HepG2 (cell line): ENCODE results near the gene BMPR2. TPM values are rescaled to one million over a fixed set of nuclear protein-coding genes. Genes with fewer than 3 reads are reported as not detected.

ENCODE experiments used
- AGO2 ChIP-seq: fragments of 200-400 bp; formaldehyde crosslinking; optimal IDR thresholded peaks from 2 replicates; pipeline ENCODE3; 2017; ENCODE audit warnings: mild to moderate bottlenecking, low read depth, low read length, moderate library complexity
- GLI4 ChIP-seq: sonication (generic); formaldehyde crosslinking; IDR thresholded peaks from 2 replicates; pipeline ENCODE4 v1.5.1; 2020; ENCODE audit warnings: missing genetic modification reagents, mild to moderate bottlenecking, moderate library complexity, borderline replicate concordance
- NCOR1 ChIP-seq: fragments of 200-600 bp; sonication (generic); IDR thresholded peaks from 2 replicates; pipeline ENCODE4 v1.7.0; 2017; ENCODE audit warnings: antibody characterized with exemption, low read length, borderline replicate concordance
- NFE2L2 ChIP-seq: fragments of 150-350 bp; IDR thresholded peaks from 2 replicates; pipeline ENCODE4 v1.6.1; 2014; ENCODE audit warnings: low read length
- SP140L ChIP-seq: sonication (generic); formaldehyde crosslinking; IDR thresholded peaks from 2 replicates; pipeline ENCODE4 v1.4.0; 2020; ENCODE audit warnings: missing genetic modification reagents, borderline replicate concordance
- ZFP36 ChIP-seq: fragments of 150-350 bp; IDR thresholded peaks from 2 replicates; pipeline ENCODE4 v1.6.1; 2018; ENCODE audit warnings: borderline replicate concordance, low read length, low read depth; ENCODE audit not compliant: partially characterized antibody
- ZNF180 ChIP-seq: sonication (generic); formaldehyde crosslinking; IDR thresholded peaks from 2 replicates; pipeline ENCODE4 v1.4.0; 2020; ENCODE audit warnings: low read depth, missing genetic modification reagents, borderline replicate concordance
- ZNF24 ChIP-seq: fragments of 450-650 bp; IDR thresholded peaks from 2 replicates; pipeline ENCODE4 v1.6.1; 2017; ENCODE audit warnings: antibody characterized with exemption, mild to moderate bottlenecking
- ZNF326 ChIP-seq: sonication (generic); formaldehyde crosslinking; IDR thresholded peaks from 2 replicates; pipeline ENCODE4 v1.4.0; 2020; ENCODE audit warnings: missing genetic modification reagents, borderline replicate concordance
- ZNF598 ChIP-seq: sonication (generic); formaldehyde crosslinking; IDR thresholded peaks from 2 replicates; pipeline ENCODE4 v1.5.1; 2020; ENCODE audit warnings: mild to moderate bottlenecking, missing genetic modification reagents, borderline replicate concordance
- ZNF747 ChIP-seq: sonication (generic); formaldehyde crosslinking; IDR thresholded peaks from 2 replicates; pipeline ENCODE4 v1.8.1; 2023; ENCODE audit warnings: missing genetic modification reagents, mild to moderate bottlenecking, borderline replicate concordance
- ZNF775 ChIP-seq: sonication (generic); formaldehyde crosslinking; IDR thresholded peaks from 2 replicates; pipeline ENCODE4 v1.4.0; 2020; ENCODE audit warnings: missing genetic modification reagents, mild to moderate bottlenecking, moderate library complexity, borderline replicate concordance
- ZNF83 ChIP-seq: sonication (generic); formaldehyde crosslinking; IDR thresholded peaks from 2 replicates; pipeline ENCODE4 v1.4.0; 2020; ENCODE audit warnings: missing genetic modification reagents, mild to moderate bottlenecking, borderline replicate concordance
- polyA plus RNA-seq, 8 experiments: library from polyadenylated mRNA; depleted of rRNA in 3 of 8; stranded (reverse) in 7 of 8; unstranded in 1 of 8; fragments of >200 nt; fragmentation: Illumina TruSeq in 4 of 8; extraction: Trizol in 4 of 8; gene quantifications; 2 replicates each; pipeline versions ENCODE4 v1.2.1 to v1.2.3, GENCODE V29; 2011 to 2016; ENCODE audit warnings: low read depth in 4 of 8, missing spikeins in 1 of 8, mixed read lengths in 1 of 8; ENCODE audit not compliant: insufficient read depth in 1 of 8
- total RNA-seq, 5 experiments: library from RNA; depleted of rRNA; stranded (reverse); fragments of >200 nt; fragmentation: Illumina TruSeq; extraction: Trizol; gene quantifications; 2 replicates each; pipeline ENCODE4 v1.2.3, GENCODE V29; 2016; ENCODE audit warnings: low read depth in 1 of 5
- TF ChIP-seq, protein P1 (sequence below): sonication (generic); formaldehyde crosslinking; IDR thresholded peaks from 2 replicates; pipeline ENCODE4 v1.9.0; 2021; ENCODE audit warnings: missing genetic modification reagents, borderline replicate concordance
- TF ChIP-seq, protein P2 (sequence below): sonication (generic); formaldehyde crosslinking; IDR thresholded peaks from 2 replicates; pipeline ENCODE4 v1.8.1; 2022; ENCODE audit warnings: low read depth, mild to moderate bottlenecking, missing genetic modification reagents
- TF ChIP-seq, protein P3 (sequence below): sonication (generic); formaldehyde crosslinking; IDR thresholded peaks from 2 replicates; pipeline ENCODE4 v1.4.0; 2020; ENCODE audit warnings: missing genetic modification reagents; ENCODE audit errors: not compliant biosample characterization
- TF ChIP-seq, protein P4 (sequence below): IDR thresholded peaks from 2 replicates; pipeline ENCODE4 v1.6.1; 2012; ENCODE audit warnings: inconsistent platforms
- TF ChIP-seq, protein P5 (sequence below): sonication (generic); formaldehyde crosslinking; IDR thresholded peaks from 2 replicates; pipeline ENCODE4 v1.8.1; 2023; ENCODE audit warnings: mild to moderate bottlenecking, missing genetic modification reagents, borderline replicate concordance
- TF ChIP-seq, protein P6 (sequence below): sonication (generic); formaldehyde crosslinking; IDR thresholded peaks from 2 replicates; pipeline ENCODE4; 2020; ENCODE audit warnings: missing genetic modification reagents, mild to moderate bottlenecking, borderline replicate concordance

Gene BMPR2
- total and polyA plus RNA-seq, 2 of the 13 experiments (the other 11 are each of a cell fraction or from before 2014, with no cell fraction given) = 5.5 to 10.3 TPM

DNA sequence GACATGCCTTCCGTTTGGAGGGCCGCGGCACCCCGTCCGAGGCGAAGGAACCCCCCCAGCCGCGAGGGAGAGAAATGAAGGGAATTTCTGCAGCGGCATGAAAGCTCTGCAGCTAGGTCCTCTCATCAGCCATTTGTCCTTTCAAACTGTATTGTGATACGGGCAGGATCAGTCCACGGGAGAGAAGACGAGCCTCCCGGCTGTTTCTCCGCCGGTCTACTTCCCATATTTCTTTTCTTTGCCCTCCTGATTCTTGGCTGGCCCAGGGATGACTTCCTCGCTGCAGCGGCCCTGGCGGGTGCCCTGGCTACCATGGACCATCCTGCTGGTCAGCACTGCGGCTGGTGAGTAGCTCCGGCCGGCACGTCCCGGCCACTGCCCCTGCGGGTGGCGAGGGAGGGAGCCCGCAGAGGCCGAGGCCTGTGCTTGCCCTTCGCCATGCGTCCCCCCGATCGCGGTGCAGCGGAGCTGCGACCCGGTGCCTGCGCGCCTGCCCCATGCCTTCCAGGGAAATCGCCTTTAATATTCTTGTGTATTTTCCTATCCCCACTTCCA lies 1.2 kb downstream of the BMPR2 start (continued):
- no peak for TF ChIP-seq ZFP36
- TF ChIP-seq, protein P1, sequence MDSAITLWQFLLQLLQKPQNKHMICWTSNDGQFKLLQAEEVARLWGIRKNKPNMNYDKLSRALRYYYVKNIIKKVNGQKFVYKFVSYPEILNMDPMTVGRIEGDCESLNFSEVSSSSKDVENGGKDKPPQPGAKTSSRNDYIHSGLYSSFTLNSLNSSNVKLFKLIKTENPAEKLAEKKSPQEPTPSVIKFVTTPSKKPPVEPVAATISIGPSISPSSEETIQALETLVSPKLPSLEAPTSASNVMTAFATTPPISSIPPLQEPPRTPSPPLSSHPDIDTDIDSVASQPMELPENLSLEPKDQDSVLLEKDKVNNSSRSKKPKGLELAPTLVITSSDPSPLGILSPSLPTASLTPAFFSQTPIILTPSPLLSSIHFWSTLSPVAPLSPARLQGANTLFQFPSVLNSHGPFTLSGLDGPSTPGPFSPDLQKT (CRISPR knock-in tag) = no peak
- TF ChIP-seq, protein P2, sequence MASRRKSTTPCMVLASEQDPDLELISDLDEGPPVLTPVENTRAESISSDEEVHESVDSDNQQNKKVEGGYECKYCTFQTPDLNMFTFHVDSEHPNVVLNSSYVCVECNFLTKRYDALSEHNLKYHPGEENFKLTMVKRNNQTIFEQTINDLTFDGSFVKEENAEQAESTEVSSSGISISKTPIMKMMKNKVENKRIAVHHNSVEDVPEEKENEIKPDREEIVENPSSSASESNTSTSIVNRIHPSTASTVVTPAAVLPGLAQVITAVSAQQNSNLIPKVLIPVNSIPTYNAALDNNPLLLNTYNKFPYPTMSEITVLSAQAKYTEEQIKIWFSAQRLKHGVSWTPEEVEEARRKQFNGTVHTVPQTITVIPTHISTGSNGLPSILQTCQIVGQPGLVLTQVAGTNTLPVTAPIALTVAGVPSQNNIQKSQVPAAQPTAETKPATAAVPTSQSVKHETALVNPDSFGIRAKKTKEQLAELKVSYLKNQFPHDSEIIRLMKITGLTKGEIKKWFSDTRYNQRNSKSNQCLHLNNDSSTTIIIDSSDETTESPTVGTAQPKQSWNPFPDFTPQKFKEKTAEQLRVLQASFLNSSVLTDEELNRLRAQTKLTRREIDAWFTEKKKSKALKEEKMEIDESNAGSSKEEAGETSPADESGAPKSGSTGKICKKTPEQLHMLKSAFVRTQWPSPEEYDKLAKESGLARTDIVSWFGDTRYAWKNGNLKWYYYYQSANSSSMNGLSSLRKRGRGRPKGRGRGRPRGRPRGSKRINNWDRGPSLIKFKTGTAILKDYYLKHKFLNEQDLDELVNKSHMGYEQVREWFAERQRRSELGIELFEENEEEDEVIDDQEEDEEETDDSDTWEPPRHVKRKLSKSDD (CRISPR knock-in tag) = 0 out of 2 replicates have a peak, but pooled peaks have one; percentile 19
- no peak for TF ChIP-seq SP140L (CRISPR knock-in tag)
- TF ChIP-seq ZNF775 (CRISPR knock-in tag) = no peak
- TF ChIP-seq, protein P3, sequence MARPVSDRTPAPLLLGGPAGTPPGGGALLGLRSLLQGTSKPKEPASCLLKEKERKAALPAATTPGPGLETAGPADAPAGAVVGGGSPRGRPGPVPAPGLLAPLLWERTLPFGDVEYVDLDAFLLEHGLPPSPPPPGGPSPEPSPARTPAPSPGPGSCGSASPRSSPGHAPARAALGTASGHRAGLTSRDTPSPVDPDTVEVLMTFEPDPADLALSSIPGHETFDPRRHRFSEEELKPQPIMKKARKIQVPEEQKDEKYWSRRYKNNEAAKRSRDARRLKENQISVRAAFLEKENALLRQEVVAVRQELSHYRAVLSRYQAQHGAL (CRISPR knock-in tag) = no peak
- TF ChIP-seq, protein P4, sequence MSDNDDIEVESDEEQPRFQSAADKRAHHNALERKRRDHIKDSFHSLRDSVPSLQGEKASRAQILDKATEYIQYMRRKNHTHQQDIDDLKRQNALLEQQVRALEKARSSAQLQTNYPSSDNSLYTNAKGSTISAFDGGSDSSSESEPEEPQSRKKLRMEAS = peak; percentile 82
- no peak for TF ChIP-seq ZNF180 (CRISPR knock-in tag)
- no peak for TF ChIP-seq ZNF24
- no peak for TF ChIP-seq NFE2L2
- TF ChIP-seq, protein P5, sequence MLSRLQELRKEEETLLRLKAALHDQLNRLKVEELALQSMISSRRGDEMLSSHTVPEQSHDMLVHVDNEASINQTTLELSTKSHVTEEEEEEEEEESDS (CRISPR knock-in tag) = no peak
- no peak for TF ChIP-seq ZNF747 (CRISPR knock-in tag)
- no peak for TF ChIP-seq NCOR1
- peak; percentile 49 for TF ChIP-seq AGO2
- no peak for TF ChIP-seq GLI4 (CRISPR knock-in tag)
- TF ChIP-seq ZNF326 (CRISPR knock-in tag) = no peak
- no peak for TF ChIP-seq ZNF83 (CRISPR knock-in tag)
- TF ChIP-seq, protein P6, sequence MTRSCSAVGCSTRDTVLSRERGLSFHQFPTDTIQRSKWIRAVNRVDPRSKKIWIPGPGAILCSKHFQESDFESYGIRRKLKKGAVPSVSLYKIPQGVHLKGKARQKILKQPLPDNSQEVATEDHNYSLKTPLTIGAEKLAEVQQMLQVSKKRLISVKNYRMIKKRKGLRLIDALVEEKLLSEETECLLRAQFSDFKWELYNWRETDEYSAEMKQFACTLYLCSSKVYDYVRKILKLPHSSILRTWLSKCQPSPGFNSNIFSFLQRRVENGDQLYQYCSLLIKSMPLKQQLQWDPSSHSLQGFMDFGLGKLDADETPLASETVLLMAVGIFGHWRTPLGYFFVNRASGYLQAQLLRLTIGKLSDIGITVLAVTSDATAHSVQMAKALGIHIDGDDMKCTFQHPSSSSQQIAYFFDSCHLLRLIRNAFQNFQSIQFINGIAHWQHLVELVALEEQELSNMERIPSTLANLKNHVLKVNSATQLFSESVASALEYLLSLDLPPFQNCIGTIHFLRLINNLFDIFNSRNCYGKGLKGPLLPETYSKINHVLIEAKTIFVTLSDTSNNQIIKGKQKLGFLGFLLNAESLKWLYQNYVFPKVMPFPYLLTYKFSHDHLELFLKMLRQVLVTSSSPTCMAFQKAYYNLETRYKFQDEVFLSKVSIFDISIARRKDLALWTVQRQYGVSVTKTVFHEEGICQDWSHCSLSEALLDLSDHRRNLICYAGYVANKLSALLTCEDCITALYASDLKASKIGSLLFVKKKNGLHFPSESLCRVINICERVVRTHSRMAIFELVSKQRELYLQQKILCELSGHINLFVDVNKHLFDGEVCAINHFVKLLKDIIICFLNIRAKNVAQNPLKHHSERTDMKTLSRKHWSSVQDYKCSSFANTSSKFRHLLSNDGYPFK (CRISPR knock-in tag) = peak; percentile 68; the same call in 1 of the 2 replicates
- no peak; the same call in 1 of the 2 replicates for TF ChIP-seq ZNF598 (CRISPR knock-in tag)
